ENCODE data around the gene LSAMP. TPM values are rescaled to one million over a fixed set of nuclear protein-coding genes. Genes with fewer than 3 reads are reported as not detected.

Gene LSAMP
- total and polyA plus RNA-seq, 2 experiments from 2014 or later: 2.0 to 2.9 TPM

GRCh38 chr3:116298151-116298550 is 147.1 kb downstream of the LSAMP start (continued):
- TF ChIP-seq CTCF (conservative IDR thresholded peaks at IDR 0.05; ENCODE audit: low read depth in 2 of 2) (no peak), ETS1 (IDR thresholded peaks at IDR 0.05) (no peak), EZH2 (IDR thresholded peaks at IDR 0.05; ENCODE audit: low read depth, unreplicated experiment) (no peak), JUNB (IDR thresholded peaks at IDR 0.05; ENCODE audit: unreplicated experiment) (no peak)

- Mint-ChIP-seq H3K4me3 (no peak overlapping the region), H3K4me1 (peaks cover 15% of the 10 kb centered on the region), H3K9me3 (no peaks in the 10 kb centered on the region), H3K27me3 (ENCODE audit: insufficient read depth, low read depth, poor library complexity) (no peaks in the 10 kb centered on the region), H3K27ac (no peak overlapping the region), H3K36me3 (ENCODE audit: low read depth) (no peaks in the 10 kb centered on the region)
- H3K27me3 ChIP-seq (ENCODE audit: insufficient read depth): no peaks in the 10 kb centered on the region
- H3K4me3 ChIP-seq: no peak overlapping the region
- H3K9me2 ChIP-seq (ENCODE audit: insufficient read depth): no peaks in the 10 kb centered on the region
- H3K79me2 ChIP-seq (replicated peaks; ENCODE audit: insufficient read depth): no peaks in the 10 kb centered on the region
- 0 out of 2 replicates have a peak, but pooled peaks cover 6% of the 10 kb centered on the region for H3K4me1 ChIP-seq (ENCODE audit: insufficient read depth)
- no peak overlapping the region for H2AFZ ChIP-seq
- H4K20me1 ChIP-seq (replicated peaks; ENCODE audit: insufficient read depth): no peaks in the 10 kb centered on the region
- no peaks in the 10 kb centered on the region for H3K36me3 ChIP-seq (ENCODE audit: insufficient read depth)
- no peak overlapping the region for H3K4me2 ChIP-seq
- no peak overlapping the region for H3K27ac ChIP-seq (ENCODE audit: low read depth)
- H3F3A ChIP-seq (replicated peaks; ENCODE audit: low read depth): no peaks in the 10 kb centered on the region
- no peak for DNase-seq (ENCODE audit: low spot score)
- ATAC-seq: no peak
- TF ChIP-seq STAT1 (IDR thresholded peaks at IDR 0.05; ENCODE audit: unreplicated experiment): no peak
- no peak for TF ChIP-seq ZNF114 (CRISPR knock-in tag; IDR thresholded peaks at IDR 0.05)
- TF ChIP-seq EZH2phosphoT487 (IDR thresholded peaks at IDR 0.05; ENCODE audit: unreplicated experiment): no peak
- TF ChIP-seq CREB1 (CRISPR knock-in tag; IDR thresholded peaks at IDR 0.05; ENCODE audit: low read depth): no peak
- TF ChIP-seq ETS1 (IDR thresholded peaks at IDR 0.05): no peak
- TF ChIP-seq POLR2AphosphoS5 (IDR thresholded peaks at IDR 0.05; ENCODE audit: low read depth): no peak
- no peak for TF ChIP-seq REST (IDR thresholded peaks at IDR 0.05; ENCODE audit: unreplicated experiment)
- TF ChIP-seq JUNB (IDR thresholded peaks at IDR 0.05; ENCODE audit: unreplicated experiment): no peak
- TF ChIP-seq ZNF462 (CRISPR knock-in tag; IDR thresholded peaks at IDR 0.05): no peak
- no peak for TF ChIP-seq EZH2 (IDR thresholded peaks at IDR 0.05; ENCODE audit: low read depth, unreplicated experiment)
Measured at GRCh38 chr3:116291141-116291540, 154.1 kb downstream of the LSAMP start.
